ENCODE data around the gene ZNF280A. TPM values are rescaled to one million over a fixed set of nuclear protein-coding genes. Genes with fewer than 3 reads are reported as not detected.
"Not testable (repeated sequence)": the region's sequence is repeated elsewhere in the genome, so short reads cannot be mapped to it uniquely, and the experiment has no call there.

ZNF280A gene
- total and polyA plus RNA-seq, 9 donors, result 0.10 to 0.17 TPM; not detected in 7

GRCh38 chr22:22507743-22508273, 12.3 kb downstream of the ZNF280A start:
- no peak overlapping the region for H3K27ac ChIP-seq

GRCh38 chr22:22506736-22507135, 13.3 kb downstream of the ZNF280A start:
- no peak overlapping the region for H3K4me3 ChIP-seq
- no peaks in the 10 kb centered on the region for H3K4me1 ChIP-seq (ENCODE audit: insufficient read depth)
- no peak overlapping the region for H3K27ac ChIP-seq
- no peaks in the 10 kb centered on the region for H3K36me3 ChIP-seq
- TF ChIP-seq EP300 (IDR thresholded peaks at IDR 0.05) (no peak), CTCF (IDR thresholded peaks at IDR 0.05) (no peak), POLR2A (IDR thresholded peaks at IDR 0.05) (no peak)
- intact Hi-C loops (cut with DNase I), result no loop called here
- H3K9me3 ChIP-seq, result no peaks in the 10 kb centered on the region
- no peak for DNase-seq
- no peaks in the 10 kb centered on the region for H3K27me3 ChIP-seq
- 94 to 96% (median 95%) methylated on average over 1 of the region's 1 CpG for WGBS, 3 donors

More at GRCh38 chr22:22507743-22508273, 12.3 kb downstream of the ZNF280A start:
- WGBS, 3 donors, result 21 to 27% (median 23%) methylated on average over 13 of the region's 13 CpGs
- no peaks in the 10 kb centered on the region for H3K9me3 ChIP-seq
- no peak for DNase-seq
- TF ChIP-seq EP300 (IDR thresholded peaks at IDR 0.05) (no peak), CTCF (IDR thresholded peaks at IDR 0.05) (no peak), POLR2A (IDR thresholded peaks at IDR 0.05) (no peak)
- H3K36me3 ChIP-seq, result no peaks in the 10 kb centered on the region
- intact Hi-C loops (cut with DNase I), result no loop called here
- no peaks in the 10 kb centered on the region for H3K4me1 ChIP-seq (ENCODE audit: insufficient read depth)
- peak overlapping the region; percentile 47 for H3K4me3 ChIP-seq
- H3K27me3 ChIP-seq, result no peaks in the 10 kb centered on the region

GRCh38 chr22:22498267-22498666, 21.8 kb downstream of the ZNF280A start:
- H3K27me3 ChIP-seq, result no peaks in the 10 kb centered on the region
- H3K36me3 ChIP-seq, result no peaks in the 10 kb centered on the region
- 69 to 71% (median 70%) methylated on average over 2 of the region's 2 CpGs for WGBS, 3 donors
- TF ChIP-seq CTCF (IDR thresholded peaks at IDR 0.05) (no peak), POLR2A (IDR thresholded peaks at IDR 0.05) (no peak), EP300 (IDR thresholded peaks at IDR 0.05) (no peak)
- DNase-seq, result no peak
- H3K4me3 ChIP-seq, result no peak overlapping the region
- intact Hi-C loops (cut with DNase I), result no loop called here
- H3K9me3 ChIP-seq, result no peaks in the 10 kb centered on the region
- H3K27ac ChIP-seq, result no peak overlapping the region
- no peaks in the 10 kb centered on the region for H3K4me1 ChIP-seq (ENCODE audit: insufficient read depth)

GRCh38 chr22:22491589-22491988, 28.5 kb downstream of the ZNF280A start:
- H3K9me3 ChIP-seq; H3K27ac ChIP-seq; H3K4me3 ChIP-seq; DNase-seq; intact Hi-C loops (cut with DNase I); H3K36me3 ChIP-seq; H3K4me1 ChIP-seq (ENCODE audit: insufficient read depth); H3K27me3 ChIP-seq: not testable (repeated sequence)
- 92 to 96% (median 95%) methylated on average over 3 of the region's 3 CpGs for WGBS, 3 donors

GRCh38 chr22:22488736-22489135, 31.3 kb downstream of the ZNF280A start:
- Histone ChIP-seq H3K27ac (no peak overlapping the region), H3K4me1 (ENCODE audit: insufficient read depth) (no peaks in the 10 kb centered on the region), H3K9me3 (no peaks in the 10 kb centered on the region), H3K4me3 (no peak overlapping the region), H3K27me3 (no peaks in the 10 kb centered on the region), H3K36me3 (no peaks in the 10 kb centered on the region)
- intact Hi-C loops (cut with DNase I), result no loop called here
- WGBS, 3 donors, result 92 to 93% (median 92%) methylated on average over 5 of the region's 5 CpGs
- no peak for DNase-seq
- TF ChIP-seq CTCF (IDR thresholded peaks at IDR 0.05), result no peak
- no peak for TF ChIP-seq EP300 (IDR thresholded peaks at IDR 0.05)
- TF ChIP-seq POLR2A (IDR thresholded peaks at IDR 0.05), result no peak

Measured in ovary (tissue), 9 donors.